Kidney tubule cell (primary cell): Measurements from ENCODE around the gene LGR4.
A peak's percentile ranks its signal among the peaks of the same experiment; 100 is the strongest.

Source experiments
- DNase-seq: peaks from one replicate; pipeline ENCODE4 v3.0.0-alpha.2; 2018; ENCODE audit warnings: low spot score

The LGR4 gene

DNA sequence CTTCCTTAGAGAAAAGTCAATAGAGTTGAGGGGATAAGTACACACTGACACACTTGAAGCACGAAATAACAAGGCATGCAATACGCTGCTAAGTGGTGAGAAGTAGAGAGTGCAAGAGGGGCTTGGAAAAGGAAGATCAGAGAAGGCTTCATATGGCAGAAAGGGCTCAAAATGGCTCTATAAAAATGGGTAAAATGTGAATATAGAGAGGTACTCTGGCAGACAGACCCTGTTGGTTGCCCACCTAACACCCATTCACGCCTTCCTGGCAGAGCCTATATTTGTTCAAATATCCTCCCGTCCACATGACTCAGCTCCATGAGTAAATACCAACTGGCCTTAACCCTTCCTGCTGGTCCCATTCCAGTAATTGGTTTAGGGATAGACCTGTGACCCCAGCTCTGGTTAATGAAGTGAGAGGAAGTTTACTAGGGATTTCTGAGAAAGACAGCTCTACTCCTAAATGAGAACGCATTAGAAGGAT, 70.7 kb downstream of the LGR4 start:
- peak; percentile 36 for DNase-seq

DNA sequence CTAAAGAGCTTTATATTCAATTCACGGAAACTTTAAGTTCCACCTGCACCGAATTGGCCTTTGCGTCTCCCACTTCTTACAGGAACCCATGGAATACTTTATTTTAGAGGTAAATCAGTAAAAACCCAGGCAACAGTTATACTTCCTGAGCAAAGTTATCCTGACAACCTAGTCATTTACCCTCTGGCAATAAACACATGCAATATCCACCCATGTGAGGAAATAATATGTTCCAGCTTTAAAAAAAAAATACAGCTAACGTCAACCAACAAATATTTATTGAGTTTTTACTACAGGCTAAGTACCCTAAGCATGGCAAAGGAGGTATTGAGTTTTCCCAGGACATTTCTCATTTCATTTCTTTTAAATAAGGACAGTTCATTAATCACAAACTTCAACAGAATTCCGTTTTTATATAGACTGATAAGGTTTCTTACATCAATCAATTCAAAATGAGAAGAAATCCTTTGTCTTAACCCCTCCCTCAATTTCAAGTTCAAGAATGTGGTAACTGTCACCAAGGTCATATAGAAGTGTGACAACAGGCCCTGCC, 71.2 kb downstream of the LGR4 start:
- no peak for DNase-seq

DNA sequence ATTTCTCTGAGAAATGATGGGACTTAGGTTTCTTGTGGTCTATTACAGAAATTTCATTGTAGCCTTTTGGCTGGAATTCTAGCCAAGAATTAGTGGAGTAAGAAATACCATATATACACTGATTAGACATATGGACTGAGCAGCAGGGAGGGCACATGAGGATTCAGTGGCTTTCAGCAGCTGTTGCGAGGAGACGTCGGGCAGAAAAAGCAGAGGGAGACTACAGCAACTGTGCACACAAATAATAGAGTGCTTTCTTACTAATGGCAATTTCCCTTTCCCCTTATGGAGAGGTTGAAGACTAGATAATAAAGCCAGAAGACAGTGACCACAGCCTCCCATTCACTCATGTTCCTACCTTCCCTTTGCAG, 74.2 kb downstream of the LGR4 start:
- DNase-seq: no peak

DNA sequence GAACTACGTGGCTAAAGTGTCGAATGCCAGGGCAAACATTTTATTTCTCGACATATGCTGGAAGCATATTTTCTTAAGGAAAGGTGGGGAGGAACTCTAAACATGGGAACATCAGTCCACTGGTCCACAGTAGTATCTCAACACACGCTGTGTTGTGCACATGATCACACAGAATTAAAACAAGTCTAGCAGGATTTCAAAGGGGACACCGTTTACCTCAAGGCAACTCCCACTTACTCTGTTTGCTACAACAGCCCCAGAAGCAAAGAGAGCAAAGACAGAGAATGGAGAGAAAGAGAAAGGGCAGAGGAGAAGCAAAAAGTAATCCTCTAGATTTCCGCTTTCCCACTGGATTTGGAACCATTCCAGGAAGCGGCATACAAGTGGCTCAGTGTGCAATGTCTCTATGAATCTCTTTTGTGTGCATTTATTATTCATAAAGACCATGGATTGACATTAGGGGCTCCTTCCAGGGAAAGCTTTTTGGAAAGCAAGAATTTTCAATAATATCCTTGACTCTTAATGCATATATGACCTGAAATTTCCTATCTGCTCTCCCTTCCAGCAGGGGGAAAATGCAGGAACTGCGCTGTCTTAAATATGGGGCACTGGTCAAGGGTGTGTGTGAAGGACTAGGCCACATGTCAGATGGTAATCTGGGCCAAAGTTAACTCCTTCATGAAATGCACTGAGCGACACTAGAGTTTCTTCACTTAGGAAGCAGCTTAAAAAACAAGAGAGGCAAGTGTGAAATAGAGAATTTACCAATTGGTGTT, 74.8 kb downstream of the LGR4 start:
- no peak for DNase-seq

DNA sequence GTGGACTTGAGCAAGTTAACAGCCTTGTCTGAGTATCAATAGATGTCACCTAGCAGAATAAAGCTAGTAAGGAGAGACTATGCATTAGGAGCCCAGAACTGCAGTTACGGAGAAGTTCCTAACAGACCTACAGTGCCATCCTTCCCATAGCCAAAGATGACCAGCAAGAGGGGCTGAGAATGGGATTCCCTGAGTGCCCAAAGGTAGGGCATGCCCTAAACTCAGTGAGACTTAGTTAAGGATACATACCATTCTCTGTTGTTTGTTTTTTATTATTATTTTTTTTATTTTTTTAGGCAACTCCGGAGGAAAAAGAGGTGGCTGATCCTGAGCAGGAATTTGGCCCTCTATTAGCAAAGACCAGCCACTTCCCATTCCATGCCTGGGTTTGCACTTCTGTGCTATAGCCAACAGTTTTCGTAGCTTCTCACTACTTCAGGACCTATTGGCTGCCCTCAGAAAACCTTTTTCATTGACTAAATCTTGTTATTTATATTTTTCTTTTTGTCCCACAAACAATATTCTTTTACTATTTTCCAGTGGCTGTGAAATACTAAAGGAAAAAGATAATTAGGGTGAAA, 76.2 kb downstream of the LGR4 start:
- no peak for DNase-seq

DNA sequence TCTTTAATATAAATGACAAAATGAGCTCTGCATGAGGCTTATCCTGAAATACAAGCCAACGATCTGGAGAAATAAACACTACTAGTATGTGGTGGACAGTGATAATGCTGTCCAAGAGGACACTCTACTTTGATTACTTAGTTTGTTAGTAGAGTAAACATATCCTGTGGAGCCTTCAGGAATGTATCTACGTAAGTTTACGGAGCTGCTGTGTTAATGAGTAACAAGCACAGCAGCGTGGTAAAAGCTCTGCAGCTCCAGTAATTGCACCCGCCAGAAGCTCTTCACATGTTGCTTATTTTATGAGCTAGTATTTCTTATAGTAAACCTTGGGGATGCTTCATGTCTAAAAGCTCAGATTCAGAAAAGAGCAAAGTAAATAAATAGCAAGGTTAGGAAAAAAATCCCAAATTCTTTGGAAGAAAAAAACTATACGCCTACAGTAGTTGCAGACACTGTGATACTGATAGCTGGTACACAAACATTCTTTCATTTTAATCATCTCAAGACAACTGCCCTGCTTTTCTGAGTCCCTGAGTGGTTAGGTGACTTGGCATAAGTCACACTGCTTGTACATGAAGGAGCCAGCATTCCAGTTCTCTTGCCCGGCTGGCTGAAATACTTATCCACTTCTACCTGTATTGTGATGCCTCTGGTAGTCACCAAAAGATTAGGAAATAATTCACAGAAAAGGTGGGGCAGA, 76.9 kb downstream of the LGR4 start:
- peak; percentile 89 for DNase-seq

DNA sequence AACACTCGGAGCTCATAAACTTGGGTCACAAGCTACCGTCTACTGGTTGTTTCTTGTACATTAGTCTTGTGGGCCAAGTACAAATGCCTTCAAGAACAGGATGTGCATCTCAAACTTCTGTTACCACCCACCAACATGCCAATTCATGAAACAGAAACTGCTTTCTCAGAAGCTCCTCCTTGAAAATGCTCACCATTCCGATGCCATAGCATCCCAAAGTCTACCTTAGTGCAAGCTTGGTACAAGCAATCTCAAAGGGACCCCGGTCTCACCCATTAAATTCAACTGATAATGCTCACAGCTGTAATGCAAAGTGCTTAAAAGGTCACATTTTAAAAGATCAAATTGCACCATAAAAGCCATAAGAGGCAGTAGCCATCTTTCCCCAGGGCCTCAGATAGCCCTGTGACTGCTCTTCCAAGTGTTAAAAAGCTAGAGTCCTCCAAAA, 77.8 kb downstream of the LGR4 start:
- DNase-seq: peak; percentile 23

DNA sequence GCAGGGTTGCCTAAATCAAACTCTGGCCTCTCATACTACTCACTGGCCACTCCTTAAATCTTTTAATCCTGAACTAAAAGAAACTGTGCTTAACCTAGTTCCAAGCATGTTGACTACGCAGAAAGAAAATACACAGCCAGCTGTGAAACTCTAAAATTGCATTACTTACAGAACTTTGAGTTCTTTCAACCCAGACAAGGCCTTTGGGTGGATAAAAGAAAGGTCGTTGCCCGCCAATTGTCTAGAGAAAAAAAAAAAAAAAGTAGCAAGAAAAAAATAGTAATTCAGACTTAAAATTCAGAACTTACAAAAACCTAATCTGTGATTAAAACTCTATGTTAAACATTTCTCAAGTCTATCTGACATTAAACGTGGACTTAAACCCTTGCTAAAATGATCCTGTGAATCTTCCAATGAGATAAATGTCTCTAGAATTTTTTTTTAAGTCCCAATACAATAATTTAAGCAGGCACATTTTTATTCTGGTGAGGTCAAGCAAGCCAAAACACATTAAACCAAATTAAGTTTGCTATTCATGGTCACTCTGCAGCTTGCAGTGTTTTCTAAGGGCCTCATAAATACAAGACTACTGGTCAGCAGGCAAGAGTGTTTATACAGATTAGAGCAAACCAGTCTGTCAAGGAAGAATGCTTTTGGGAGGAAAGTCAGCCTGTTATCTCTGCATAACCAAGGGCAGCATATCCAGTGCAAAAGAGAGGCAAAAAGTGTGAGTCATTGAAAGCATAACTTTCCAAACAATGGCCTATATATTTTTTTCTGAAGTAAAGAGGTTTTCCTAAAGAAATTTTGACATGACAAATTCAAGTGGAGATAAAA, 80.1 kb downstream of the LGR4 start:
- DNase-seq: peak; percentile 59

DNA sequence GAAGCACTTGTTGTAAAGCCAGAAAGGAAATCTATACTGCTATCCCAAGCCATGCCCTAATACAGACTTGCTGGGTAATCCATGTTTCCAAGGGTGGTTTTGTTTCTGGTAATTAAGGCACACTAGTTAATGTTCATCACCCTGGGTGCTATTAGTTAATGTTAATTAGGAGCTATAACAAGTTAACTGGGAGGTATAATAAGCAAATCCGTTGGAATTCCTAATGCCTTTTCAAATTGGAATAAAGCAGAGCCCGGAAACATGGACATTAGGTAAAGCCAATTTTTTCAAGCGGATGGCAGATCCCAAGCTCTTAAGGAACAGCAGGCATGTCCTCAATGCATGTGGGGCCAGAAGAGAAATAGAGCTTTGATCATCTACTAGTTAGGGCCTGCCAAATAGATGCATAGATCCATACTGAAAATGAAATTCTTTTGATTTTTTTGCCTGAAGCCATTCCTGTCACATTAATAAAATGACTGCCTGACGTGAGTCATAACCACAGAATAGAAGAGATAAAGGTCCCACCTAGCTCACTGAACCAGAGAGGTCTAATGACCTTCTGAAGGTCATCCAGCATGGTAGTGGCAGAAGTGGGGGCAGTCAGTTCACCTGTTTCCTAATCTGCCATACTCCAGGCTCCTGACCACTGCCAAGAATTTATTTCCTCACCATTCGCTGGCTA, 81.1 kb downstream of the LGR4 start:
- DNase-seq: peak; percentile 24

DNA sequence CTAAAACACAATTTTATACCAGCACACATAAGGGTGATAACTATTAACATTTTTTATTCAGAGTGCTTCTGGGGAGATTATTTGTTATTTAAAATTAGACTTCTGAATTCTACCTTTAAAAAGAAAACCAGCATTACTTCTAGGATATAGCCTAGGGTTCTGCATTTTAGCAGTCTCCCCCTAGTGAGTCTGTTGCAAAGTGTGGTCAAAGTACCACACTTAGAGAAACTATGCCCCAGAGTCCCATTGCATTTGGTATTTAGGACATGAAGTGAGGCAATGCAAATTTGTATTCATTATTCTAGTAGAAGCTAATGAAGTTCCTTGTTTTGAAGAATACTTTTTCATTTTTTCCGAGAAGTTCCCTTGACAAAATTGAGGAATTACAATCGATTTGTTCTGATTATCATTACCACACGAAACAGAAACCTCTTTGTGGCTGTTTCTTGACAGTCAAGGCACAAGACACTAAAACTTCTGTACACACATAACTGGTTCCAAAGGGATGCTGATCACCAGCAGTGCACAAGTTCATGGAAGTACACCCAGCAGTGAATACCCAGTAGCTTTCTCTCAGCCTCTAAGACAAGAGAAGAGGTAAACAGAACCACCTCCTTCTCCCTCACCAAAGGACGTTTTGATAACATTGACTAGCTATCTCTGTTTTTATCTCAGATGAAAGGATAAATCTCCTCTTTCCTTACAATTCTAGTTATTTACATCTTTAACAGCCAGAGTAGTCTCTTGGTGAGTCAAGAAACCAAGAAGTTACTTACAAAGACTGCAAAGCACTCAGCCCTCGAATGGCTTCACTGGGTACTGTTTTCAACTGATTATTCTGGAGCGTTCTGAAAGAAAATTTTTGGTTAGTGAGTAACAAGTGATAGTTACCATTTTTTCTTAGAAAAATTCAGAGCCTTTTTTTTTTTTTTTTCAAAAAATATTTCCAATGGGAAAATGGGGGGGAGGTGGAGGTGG, 82.0 kb downstream of the LGR4 start:
- peak; percentile 42 for DNase-seq

DNA sequence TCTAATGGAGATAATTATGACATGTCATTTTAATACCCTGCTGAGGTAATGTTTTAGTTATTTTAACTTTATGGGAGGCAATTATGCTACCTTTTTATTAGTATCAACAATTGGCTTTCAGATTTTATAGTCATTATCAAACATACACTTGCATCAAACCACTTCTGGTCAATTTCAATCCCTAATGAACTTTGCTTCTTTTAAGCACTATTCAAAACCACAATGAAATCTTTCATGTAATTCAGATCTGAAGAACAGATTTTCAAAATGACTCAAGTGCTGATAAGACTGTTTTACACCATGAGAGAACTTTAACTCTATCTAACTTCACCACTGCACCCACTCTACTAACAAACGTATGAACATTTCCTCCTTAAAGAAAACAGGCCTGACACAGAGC, 83.7 kb downstream of the LGR4 start:
- DNase-seq: no peak

DNA sequence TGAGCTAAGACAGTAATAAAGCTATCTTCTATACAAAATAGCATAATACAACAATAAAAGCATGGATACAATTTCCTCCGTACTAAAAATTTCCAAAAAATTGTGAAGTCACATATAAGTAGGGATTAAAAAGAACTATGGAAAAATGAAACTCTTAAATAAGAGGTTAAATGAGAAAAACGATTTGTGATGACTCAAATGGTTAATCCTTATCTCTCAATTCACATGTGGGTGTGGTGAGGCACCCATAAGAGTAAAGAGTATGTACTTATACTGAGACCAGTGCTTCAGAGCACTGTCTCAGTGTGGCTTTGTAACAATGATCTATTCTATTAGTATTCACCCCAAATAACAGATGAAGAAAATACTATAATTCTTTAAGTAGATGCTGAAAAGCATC, 84.6 kb downstream of the LGR4 start:
- DNase-seq: no peak

DNA sequence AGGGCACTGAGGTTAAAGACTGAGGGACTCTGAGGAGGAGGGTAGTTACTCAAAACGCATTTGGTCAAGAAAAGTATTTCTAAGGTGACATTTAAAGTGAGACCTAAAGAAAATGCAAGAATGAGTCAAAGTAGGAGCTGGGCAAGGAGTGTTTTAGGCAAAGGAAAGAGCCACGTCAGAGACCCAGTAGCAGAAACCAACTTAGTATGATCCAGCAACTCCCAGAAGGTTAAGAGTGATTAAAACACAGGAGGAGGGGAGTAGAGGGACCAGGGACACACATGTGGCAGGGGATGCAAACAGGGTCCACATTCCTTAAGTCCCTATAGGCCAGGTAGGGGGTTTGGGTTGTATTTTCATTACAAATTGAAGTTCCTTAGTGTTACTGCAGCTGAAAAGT, 85.2 kb downstream of the LGR4 start:
- DNase-seq: no peak

DNA sequence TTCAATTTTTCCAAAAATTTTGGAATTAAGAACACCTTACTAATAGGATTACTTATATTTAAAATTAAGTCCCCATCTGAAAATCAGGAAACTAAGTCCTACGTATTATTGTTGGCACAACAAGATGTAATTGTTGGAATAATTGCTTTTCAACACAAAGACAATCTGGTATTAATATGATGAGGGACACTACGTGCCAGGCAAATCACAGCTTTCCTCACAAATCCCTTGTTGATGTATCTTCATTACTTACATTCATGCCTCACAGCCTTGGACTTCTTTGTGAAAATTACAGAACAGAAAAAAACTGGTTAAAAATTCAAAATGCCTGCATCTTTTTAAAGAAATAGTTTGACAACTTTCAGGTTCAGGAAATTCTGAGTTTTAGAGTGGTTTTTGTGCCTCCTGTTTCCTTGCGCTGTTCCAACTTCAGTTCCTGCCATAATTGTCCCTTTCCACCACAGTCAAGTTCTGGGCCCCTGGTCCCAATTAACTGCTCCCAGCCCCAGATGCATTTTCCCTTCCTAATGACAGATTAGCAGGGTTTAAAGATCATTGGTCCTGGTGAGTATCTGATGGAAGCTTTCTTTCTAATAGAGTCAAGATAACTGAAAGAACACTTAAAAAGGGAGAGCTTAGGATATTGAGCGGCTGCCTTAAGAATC, 86.3 kb downstream of the LGR4 start:
- no peak for DNase-seq

DNA sequence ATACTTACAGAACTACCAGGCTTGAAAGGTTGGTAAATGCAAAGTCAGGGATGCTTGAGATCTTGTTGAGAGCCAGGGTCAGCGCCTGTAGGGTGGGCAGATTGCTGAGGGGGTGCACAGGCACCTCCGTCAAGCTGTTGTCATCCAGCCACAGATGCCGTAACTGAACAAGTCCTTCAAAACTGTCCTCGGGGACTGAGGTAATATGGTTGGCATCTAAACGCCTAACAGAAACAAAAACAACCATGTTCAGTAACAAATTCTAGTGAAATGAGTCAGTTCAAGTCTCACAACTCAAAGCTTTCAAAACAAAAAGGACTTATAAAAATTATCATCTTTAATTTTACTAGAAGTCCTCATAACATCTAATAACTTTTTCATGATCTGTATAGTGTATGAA, 87.3 kb downstream of the LGR4 start:
- DNase-seq: peak; percentile 75

DNA sequence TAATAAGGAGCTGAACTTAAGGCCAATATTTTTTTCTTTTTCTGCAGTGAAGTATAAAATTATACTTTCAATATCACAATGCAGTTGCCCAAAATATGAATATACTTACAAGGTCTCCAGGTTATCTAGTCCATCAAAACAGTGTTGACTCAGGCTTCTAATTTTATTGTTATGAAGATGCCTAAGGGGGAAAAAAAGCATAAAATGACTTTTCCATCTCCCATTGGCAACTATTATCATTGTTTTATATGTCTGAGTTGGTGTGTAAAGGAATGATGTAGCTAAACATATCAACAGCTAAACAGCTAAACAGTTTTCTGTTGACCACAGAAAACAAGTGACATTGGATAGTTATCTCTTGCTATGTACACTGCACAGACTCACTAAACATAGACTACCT, 88.4 kb downstream of the LGR4 start:
- no peak for DNase-seq

DNA sequence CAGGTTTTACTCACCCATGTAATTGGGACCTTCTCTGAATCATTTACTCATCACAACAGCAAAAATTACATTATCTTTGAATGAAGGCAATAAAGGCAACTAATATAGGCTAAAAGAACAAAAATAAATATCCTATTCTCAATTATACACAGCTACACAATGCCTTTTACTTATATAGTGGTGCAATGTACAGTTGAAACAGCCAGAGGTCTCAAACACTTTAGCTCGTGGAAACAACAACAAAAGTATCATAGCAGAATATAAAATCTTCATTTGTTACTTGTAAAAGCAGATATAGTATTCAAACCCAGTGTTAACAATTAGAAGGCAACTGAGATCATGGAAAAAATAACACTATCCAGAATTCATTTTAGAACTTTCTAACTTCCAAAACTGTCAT, 88.9 kb downstream of the LGR4 start:
- no peak for DNase-seq

DNA sequence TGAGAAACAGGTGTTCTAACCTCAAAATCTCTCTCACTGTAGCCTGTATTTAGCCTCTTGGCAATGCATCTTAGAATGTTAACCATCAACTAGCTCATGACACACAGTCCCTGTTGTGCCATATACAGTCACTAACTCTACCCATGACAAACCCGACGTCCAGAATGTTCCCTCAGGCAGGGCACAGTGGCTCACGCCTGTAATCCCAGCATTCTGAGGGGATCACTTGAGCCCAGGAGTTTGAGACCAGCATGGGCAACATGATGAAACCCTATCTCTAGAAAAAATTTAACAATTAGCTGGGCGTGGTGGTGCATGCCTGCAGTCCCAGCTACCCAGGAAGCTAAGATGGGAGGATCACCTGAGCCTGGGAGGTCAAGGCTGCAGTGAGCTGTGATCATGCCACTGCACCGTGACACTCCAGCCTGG, 91.3 kb downstream of the LGR4 start:
- peak; percentile 81 for DNase-seq

DNA sequence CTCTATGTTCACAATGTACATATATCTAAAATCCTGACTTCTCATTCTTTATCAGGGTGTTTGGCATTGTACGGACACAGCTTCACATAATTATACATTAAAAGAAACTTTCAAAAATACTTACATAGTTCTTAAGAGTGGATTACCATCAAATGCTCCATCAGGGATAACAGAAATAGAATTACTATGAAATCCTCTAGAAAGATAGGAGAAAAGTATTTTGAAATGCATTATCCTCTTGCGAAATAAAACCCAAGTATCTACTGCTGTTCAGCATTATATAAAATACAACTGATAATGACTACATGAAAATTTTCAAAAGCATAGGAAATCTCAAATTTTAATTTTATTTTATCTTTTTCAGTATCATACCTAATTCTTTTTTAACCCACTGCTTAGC, 91.8 kb downstream of the LGR4 start:
- DNase-seq: no peak

DNA sequence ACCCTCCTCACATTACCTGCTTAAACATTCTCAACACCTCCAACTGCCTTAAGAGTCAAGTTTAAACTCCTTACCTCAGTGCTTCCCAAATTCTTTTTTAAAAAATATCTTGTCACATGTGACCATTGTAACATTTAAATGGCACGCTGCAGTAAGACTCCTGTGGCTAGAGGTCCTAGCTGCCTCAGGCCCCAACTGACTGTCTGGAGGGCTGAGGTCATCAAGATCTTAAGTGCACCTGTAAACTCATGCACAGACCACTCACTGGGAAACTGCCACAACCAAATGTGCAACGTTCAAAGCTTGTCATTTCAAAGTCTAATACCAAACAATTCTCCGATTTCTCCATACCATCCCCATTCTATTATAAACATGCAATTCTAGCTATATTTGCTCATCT, 93.1 kb downstream of the LGR4 start:
- peak; percentile 25 for DNase-seq
